Stimulated activated memory B cell treated with anti-CD40 and anti-IgM and Interleukin-4, amounts not matched to agents 10 μg/mL and 1 μg/mL and 100 μg/mL, for 72 hours (primary cell): Measurements from ENCODE around the gene CYP2W1.
"Not testable (repeated sequence)": the region's sequence is repeated elsewhere in the genome, so short reads cannot be mapped to it uniquely, and the experiment has no call there.

Experiments used
- ATAC-seq: fragments of 150-1000 bp; cut with Tn5 transposase; 2 replicates; pipeline ENCODE4 v1.10.0; 2021
- H3K27ac Mint-ChIP-seq: one replicate; pipeline ENCODE4 v1.8.0; 2022; ENCODE audit warnings: mild to moderate bottlenecking, mixed read lengths
- H3K27me3 Mint-ChIP-seq: one replicate; pipeline ENCODE4 v1.8.0; 2022; ENCODE audit warnings: mixed read lengths
- H3K36me3 Mint-ChIP-seq: one replicate; pipeline ENCODE4 v1.8.0; 2022; ENCODE audit warnings: mixed read lengths
- H3K4me1 Mint-ChIP-seq: one replicate; pipeline ENCODE4 v1.8.0; 2022; ENCODE audit warnings: mixed read lengths
- H3K4me3 Mint-ChIP-seq: one replicate; pipeline ENCODE4 v1.8.0; 2022; ENCODE audit warnings: mild to moderate bottlenecking, moderate library complexity, mixed read lengths
- H3K9me3 Mint-ChIP-seq: one replicate; pipeline ENCODE4 v1.8.0; 2022; ENCODE audit warnings: mixed read lengths

The CYP2W1 gene

GRCh38 chr7:983004-983615, at the start of gene CYP2W1:
Gene CYP2W1, plus strand, starts transcription at chr7:983181. Its CDS starts 31 bp downstream, at chr7:983212.
- peaks cover 43% of the 10 kb centered on the region for H3K27me3 Mint-ChIP-seq
- no peak within 1 kb of the TSS for H3K4me3 Mint-ChIP-seq
- no peak within 1 kb of the TSS for H3K27ac Mint-ChIP-seq
- no peaks in the 10 kb centered on the region for H3K9me3 Mint-ChIP-seq
- no peak for ATAC-seq
- H3K4me1 Mint-ChIP-seq, result peaks cover 1% of the 10 kb centered on the region
- H3K36me3 Mint-ChIP-seq, result no peaks in the 10 kb centered on the region

- Mint-ChIP-seq H3K4me1 (peaks cover 21% of the 10 kb centered on the region), H3K9me3 (no peaks in the 10 kb centered on the region), H3K27ac (no peak overlapping the region), H3K27me3 (peaks cover 7% of the 10 kb centered on the region), H3K36me3 (peaks cover 31% of the 10 kb centered on the region), H3K4me3 (no peak overlapping the region)
- no peak for ATAC-seq
Measured at GRCh38 chr7:934469-935163, 48.4 kb upstream of the CYP2W1 start.

- Mint-ChIP-seq H3K27ac (no peak overlapping the region), H3K27me3 (peaks cover 7% of the 10 kb centered on the region), H3K4me3 (no peak overlapping the region), H3K36me3 (peaks cover 31% of the 10 kb centered on the region), H3K9me3 (peaks cover 4% of the 10 kb centered on the region), H3K4me1 (peaks cover 14% of the 10 kb centered on the region)
- peak; percentile 18 for ATAC-seq
Measured at GRCh38 chr7:935164-935873, 47.7 kb upstream of the CYP2W1 start.

- ATAC-seq, result no peak
- peaks cover 4% of the 10 kb centered on the region for H3K9me3 Mint-ChIP-seq
- peak overlapping the region; percentile 10 for H3K4me3 Mint-ChIP-seq
- peak overlapping the region; percentile 77 for H3K27ac Mint-ChIP-seq
- peaks cover 28% of the 10 kb centered on the region for H3K36me3 Mint-ChIP-seq
- H3K4me1 Mint-ChIP-seq, result peaks cover 15% of the 10 kb centered on the region
- peaks cover 7% of the 10 kb centered on the region for H3K27me3 Mint-ChIP-seq
Measured at GRCh38 chr7:935874-936385, 47.1 kb upstream of the CYP2W1 start.

GRCh38 chr7:936386-937054, 46.5 kb upstream of the CYP2W1 start:
- ATAC-seq, result peak; percentile 87
- Mint-ChIP-seq H3K4me1 (peaks cover 21% of the 10 kb centered on the region), H3K27me3 (peaks cover 7% of the 10 kb centered on the region), H3K27ac (peak overlapping the region; percentile 77), H3K9me3 (peaks cover 7% of the 10 kb centered on the region), H3K36me3 (peaks cover 30% of the 10 kb centered on the region), H3K4me3 (peak overlapping the region; percentile 10)

- ATAC-seq, result no peak
- peaks cover 14% of the 10 kb centered on the region for H3K9me3 Mint-ChIP-seq
- H3K36me3 Mint-ChIP-seq, result peaks cover 29% of the 10 kb centered on the region
- peaks cover 28% of the 10 kb centered on the region for H3K4me1 Mint-ChIP-seq
- H3K4me3 Mint-ChIP-seq, result no peak overlapping the region
- H3K27me3 Mint-ChIP-seq, result no peaks in the 10 kb centered on the region
- H3K27ac Mint-ChIP-seq, result no peak overlapping the region
Measured at GRCh38 chr7:937856-938484, 45.0 kb upstream of the CYP2W1 start.

- H3K36me3 Mint-ChIP-seq, result peaks cover 29% of the 10 kb centered on the region
- H3K9me3 Mint-ChIP-seq, result peaks cover 14% of the 10 kb centered on the region
- ATAC-seq, result no peak
- no peak overlapping the region for H3K27ac Mint-ChIP-seq
- H3K4me3 Mint-ChIP-seq, result no peak overlapping the region
- no peaks in the 10 kb centered on the region for H3K27me3 Mint-ChIP-seq
- peaks cover 28% of the 10 kb centered on the region for H3K4me1 Mint-ChIP-seq
Measured at GRCh38 chr7:938546-939185, 44.3 kb upstream of the CYP2W1 start.

GRCh38 chr7:939843-940242, 43.1 kb upstream of the CYP2W1 start:
- Mint-ChIP-seq H3K27ac (no peak overlapping the region), H3K4me1 (peaks cover 28% of the 10 kb centered on the region), H3K27me3 (no peaks in the 10 kb centered on the region), H3K36me3 (peaks cover 23% of the 10 kb centered on the region), H3K4me3 (no peak overlapping the region), H3K9me3 (peaks cover 14% of the 10 kb centered on the region)
- ATAC-seq, result no peak

- H3K36me3 Mint-ChIP-seq, result peaks cover 22% of the 10 kb centered on the region
- H3K4me1 Mint-ChIP-seq, result peaks cover 27% of the 10 kb centered on the region
- H3K4me3 Mint-ChIP-seq, result no peak overlapping the region
- ATAC-seq, result no peak
- no peak overlapping the region for H3K27ac Mint-ChIP-seq
- no peaks in the 10 kb centered on the region for H3K27me3 Mint-ChIP-seq
- H3K9me3 Mint-ChIP-seq, result peaks cover 14% of the 10 kb centered on the region
Measured at GRCh38 chr7:940599-941408, 42.2 kb upstream of the CYP2W1 start.

- H3K27me3 Mint-ChIP-seq, H3K4me3 Mint-ChIP-seq, H3K27ac Mint-ChIP-seq, ATAC-seq: not testable (repeated sequence)
- H3K4me1 Mint-ChIP-seq, result peaks cover 23% of the 10 kb centered on the region
- peaks cover 32% of the 10 kb centered on the region for H3K36me3 Mint-ChIP-seq
- H3K9me3 Mint-ChIP-seq, result peaks cover 14% of the 10 kb centered on the region
Measured at GRCh38 chr7:943793-944192, 39.2 kb upstream of the CYP2W1 start.

GRCh38 chr7:944744-945143, 38.2 kb upstream of the CYP2W1 start:
- Mint-ChIP-seq H3K9me3 (peaks cover 14% of the 10 kb centered on the region), H3K36me3 (peaks cover 36% of the 10 kb centered on the region), H3K27me3 (no peaks in the 10 kb centered on the region), H3K4me1 (peaks cover 32% of the 10 kb centered on the region), H3K27ac (peak overlapping the region; percentile 40), H3K4me3 (no peak overlapping the region)
- ATAC-seq, result no peak

- ATAC-seq, result no peak
- Mint-ChIP-seq H3K9me3 (peaks cover 11% of the 10 kb centered on the region), H3K4me3 (no peak overlapping the region), H3K27me3 (no peaks in the 10 kb centered on the region), H3K36me3 (peaks cover 36% of the 10 kb centered on the region), H3K27ac (peak overlapping the region; percentile 40), H3K4me1 (peaks cover 37% of the 10 kb centered on the region)
Measured at GRCh38 chr7:945147-945555, 37.8 kb upstream of the CYP2W1 start.

- Mint-ChIP-seq H3K36me3 (peaks cover 36% of the 10 kb centered on the region), H3K4me3 (no peak overlapping the region), H3K9me3 (peaks cover 10% of the 10 kb centered on the region), H3K27ac (no peak overlapping the region), H3K4me1 (peaks cover 41% of the 10 kb centered on the region), H3K27me3 (no peaks in the 10 kb centered on the region)
- ATAC-seq, result no peak
Measured at GRCh38 chr7:945556-946255, 37.3 kb upstream of the CYP2W1 start.
